A673 (cell line): Measurements from ENCODE around the gene TAOK3. TPM values are rescaled to one million over a fixed set of nuclear protein-coding genes. Genes with fewer than 3 reads are reported as not detected.
"Not testable (repeated sequence)": the region's sequence is repeated elsewhere in the genome, so short reads cannot be mapped to it uniquely, and the experiment has no call there.

Experiments
- BruUV-seq: library from RNA; stranded (reverse); fragments of 400-500 nt; replicated peaks from 2 replicates; lab custom pipeline; 2021; lab: Mats Ljungman, UMichigan
- CTCF ChIA-PET: fragments of 300-600 bp; sonication (Branson Sonifier 250); formaldehyde crosslinking; loops from one replicate; lab custom pipeline; 2022; ENCODE audit warnings: antibody characterized with exemption; lab: Charles Lee
- POLR2A ChIA-PET: fragments of 300-600 bp; sonication (Branson Sonifier 250); formaldehyde crosslinking; loops from one replicate; lab custom pipeline; 2022; ENCODE audit warnings: antibody characterized with exemption; ENCODE audit not compliant: low non-redundant PET; lab: Charles Lee
- DNase-seq: peaks from one replicate; pipeline ENCODE4 v3.0.0-alpha.2; 2015; ENCODE audit warnings: low spot score
- H3K27ac ChIP-seq: fragments of 200-600 bp; sonication (generic); 2 replicates; pipeline ENCODE4 v1.5.1; 2016; ENCODE audit warnings: mixed run types, low read depth, mild to moderate bottlenecking, mixed read lengths, antibody characterized with exemption, low read length; ENCODE audit not compliant: poor library complexity, severe bottlenecking
- H3K27me3 ChIP-seq: fragments of 200-600 bp; sonication (generic); replicated peaks from 2 replicates; pipeline ENCODE4 v1.6.1; 2017; ENCODE audit warnings: mixed run types, low read depth, mild to moderate bottlenecking, mixed read lengths, antibody characterized with exemption, low read length; ENCODE audit not compliant: insufficient read depth, poor library complexity
- H3K36me3 ChIP-seq: fragments of 200-600 bp; sonication (generic); 2 replicates; pipeline ENCODE4 v1.6.1; 2016; ENCODE audit warnings: mixed run types, mild to moderate bottlenecking, mixed read lengths, antibody characterized with exemption, low read length; ENCODE audit not compliant: insufficient read depth, poor library complexity, severe bottlenecking
- H3K4me1 ChIP-seq: fragments of 200-600 bp; sonication (generic); 2 replicates; pipeline ENCODE4 v1.6.1; 2017; ENCODE audit warnings: mixed run types, mild to moderate bottlenecking, mixed read lengths, antibody characterized with exemption, low read length; ENCODE audit not compliant: insufficient read depth, poor library complexity, severe bottlenecking
- H3K4me3 ChIP-seq: fragments of 200-600 bp; sonication (generic); 2 replicates; pipeline ENCODE4 v1.5.1; 2016; ENCODE audit warnings: low read depth, mixed run types, mild to moderate bottlenecking, mixed read lengths, low read length; ENCODE audit not compliant: poor library complexity, severe bottlenecking
- H3K9me3 ChIP-seq: fragments of 200-600 bp; sonication (generic); 2 replicates; pipeline ENCODE4 v1.6.1; 2016; ENCODE audit warnings: mixed run types, low read depth, mild to moderate bottlenecking, mixed read lengths, antibody characterized with exemption, low read length; ENCODE audit not compliant: poor library complexity, severe bottlenecking
- CTCF ChIP-seq: fragments of 300-800, 200-600 bp; sonication (generic); conservative IDR thresholded peaks from 2 replicates; pipeline ENCODE4 v1.5.1; 2017; ENCODE audit warnings: low read depth, mild to moderate bottlenecking, antibody characterized with exemption, low read length, moderate library complexity, mixed read lengths
- EZH2 ChIP-seq: fragments of 200-600 bp; sonication (generic); IDR thresholded peaks from 2 replicates; pipeline ENCODE4 v1.6.1; 2017; ENCODE audit warnings: borderline replicate concordance, low read depth, mild to moderate bottlenecking, mixed read lengths, antibody characterized with exemption, low read length; ENCODE audit not compliant: poor library complexity, severe bottlenecking
- intact Hi-C: fragments of 100-400 bp; cut with micrococcal nuclease; formaldehyde crosslinking; loops from one replicate; pipeline ENCODE4 v1.10.0; 2022; ENCODE audit not compliant: unreplicated experiment
- total RNA-seq: library from RNA; stranded (reverse); gene quantifications from 2 replicates; pipeline ENCODE4 v1.2.3, GENCODE V29; 2021

TAOK3 gene
- total RNA-seq, 1 experiment from 2014 or later: 48.9 TPM

DNA sequence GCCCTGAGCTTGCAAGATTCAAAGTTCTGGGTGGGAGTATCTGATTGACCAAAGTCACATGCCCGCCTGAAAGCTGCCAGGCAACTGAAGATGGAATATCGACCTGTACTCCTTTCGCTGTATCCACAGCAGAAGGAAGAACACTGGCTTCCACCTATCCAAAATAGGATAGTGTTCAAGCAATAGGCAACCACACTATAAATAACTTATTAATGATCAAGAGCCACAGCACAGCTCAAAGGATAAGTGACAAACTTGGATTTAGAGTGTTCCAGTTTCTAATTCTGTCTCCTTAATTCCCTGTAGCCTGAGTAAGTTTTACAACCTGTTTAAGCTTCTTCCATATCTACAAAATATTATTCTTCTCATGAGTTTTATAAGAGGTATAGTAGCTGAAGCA is 89.9 kb downstream of the TAOK3 start:
- H3K4me1 ChIP-seq: no peaks in the 10 kb centered on the region
- H3K27ac ChIP-seq: no peak overlapping the region
- no TSS peak for BruUV-seq
- H3K36me3 ChIP-seq: no peaks in the 10 kb centered on the region
- no peak overlapping the region for H3K4me3 ChIP-seq
- ChIA-PET CTCF (no interaction called here), POLR2A (interaction anchor here (0.6 kb wide), 1 partner anchor 62 kb away, joined by 3 read pairs; no protein-coding TSS in a partner anchor)
- no peaks in the 10 kb centered on the region for H3K27me3 ChIP-seq
- DNase-seq: no peak
- TF ChIP-seq EZH2 (no peak), CTCF (no peak)
- intact Hi-C loops: no loop called here
- H3K9me3 ChIP-seq: no peaks in the 10 kb centered on the region

- BruUV-seq, CTCF ChIA-PET: not testable (repeated sequence)
Observed at GRCh38 chr12:118278288-118278687, 94.4 kb downstream of the TAOK3 start.

DNA sequence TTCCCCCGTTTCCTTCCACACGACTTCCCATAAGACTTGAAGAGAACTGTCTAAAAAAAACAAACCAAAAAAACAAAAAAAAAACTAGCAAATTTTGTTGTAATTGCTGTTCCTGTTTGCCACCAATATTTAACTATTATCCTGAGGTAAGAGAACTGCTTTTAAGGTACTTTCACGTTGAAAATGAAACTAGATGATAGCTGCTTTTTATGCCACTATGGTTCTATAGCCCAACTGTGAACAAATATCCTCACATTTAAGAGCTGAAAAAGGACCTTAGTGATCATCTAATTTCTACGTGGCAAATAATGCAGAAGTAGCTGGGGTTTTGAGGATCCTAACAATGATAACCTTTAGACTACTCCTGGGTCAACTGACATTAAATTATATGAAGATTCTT is 98.6 kb downstream of the TAOK3 start:
- H3K4me3 ChIP-seq: no peak overlapping the region
- intact Hi-C loops: no loop called here
- no peaks in the 10 kb centered on the region for H3K4me1 ChIP-seq
- no TSS peak for BruUV-seq
- H3K9me3 ChIP-seq: no peaks in the 10 kb centered on the region
- DNase-seq: no peak
- ChIA-PET CTCF (no interaction called here), POLR2A (no interaction called here)
- H3K27me3 ChIP-seq: no peaks in the 10 kb centered on the region
- H3K36me3 ChIP-seq: no peaks in the 10 kb centered on the region
- no peak overlapping the region for H3K27ac ChIP-seq
- TF ChIP-seq EZH2: no peak
- TF ChIP-seq CTCF: no peak

More at GRCh38 chr12:118278288-118278687, 94.4 kb downstream of the TAOK3 start:
- intact Hi-C loops, H3K36me3 ChIP-seq, H3K4me3 ChIP-seq, H3K4me1 ChIP-seq, POLR2A ChIA-PET, DNase-seq, H3K27me3 ChIP-seq, H3K9me3 ChIP-seq, H3K27ac ChIP-seq: not testable (repeated sequence)

DNA sequence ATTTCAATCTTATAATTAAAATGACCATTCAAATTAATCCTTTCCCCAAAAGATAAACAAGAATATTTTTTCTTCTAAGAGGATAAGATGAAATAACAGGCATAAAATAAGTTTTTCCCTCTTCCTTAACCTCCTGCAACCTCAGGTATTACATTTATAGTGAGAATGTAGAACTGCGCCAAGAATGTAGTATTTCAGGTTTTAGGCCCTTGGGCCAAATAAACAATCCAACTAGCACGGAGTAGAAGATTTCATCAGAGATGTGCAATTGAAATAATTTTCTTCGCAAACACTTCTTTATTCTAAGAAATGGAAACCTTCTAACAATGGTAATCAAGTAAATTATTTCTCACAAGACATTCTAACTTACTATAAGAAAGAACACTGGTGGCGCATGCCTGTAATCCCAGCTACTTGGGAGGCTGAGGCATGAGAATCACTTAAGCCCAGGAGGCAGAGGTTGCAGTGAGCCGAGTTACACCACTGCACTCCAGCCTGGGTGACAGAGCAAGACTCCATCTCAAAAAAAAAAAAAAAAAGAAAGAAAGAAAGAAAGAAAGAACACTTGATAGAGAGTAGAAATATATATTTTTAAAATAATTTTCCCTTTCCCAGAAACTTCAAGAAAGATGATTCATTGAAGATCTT is 100.8 kb downstream of the TAOK3 start:
- Histone ChIP-seq H3K27me3 (no peaks in the 10 kb centered on the region), H3K27ac (no peak overlapping the region), H3K4me1 (no peaks in the 10 kb centered on the region), H3K36me3 (no peaks in the 10 kb centered on the region), H3K4me3 (no peak overlapping the region), H3K9me3 (no peaks in the 10 kb centered on the region)
- ChIA-PET CTCF (no interaction called here), POLR2A (no interaction called here)
- intact Hi-C loops: no loop called here
- no peak for DNase-seq
- BruUV-seq: no TSS peak
- TF ChIP-seq CTCF (no peak), EZH2 (no peak)
